Heart left ventricle (tissue), 16 donors: ENCODE measurements around the gene COL19A1. TPM values are rescaled to one million over a fixed set of nuclear protein-coding genes. Genes with fewer than 3 reads are reported as not detected.

Experiments used
- ATAC-seq, 4 donors: fragments of 200-7000 bp; cut with Tn5 transposase; one replicate each; pipeline ENCODE4 v1.9.1; 2020 to 2022; ENCODE audit warnings: moderate library complexity in 4 of 4, mild to moderate bottlenecking in 3 of 4, moderate number of reproducible peaks in 1 of 4
- DNase-seq, 5 donors: peaks; one replicate each; pipeline ENCODE4 v3.0.0-alpha.2; 2020
- H3K27ac ChIP-seq, 12 donors: fragments of 200-600 bp; sonication (generic) in 4 of 12; one replicate each; pipeline versions ENCODE4 v1.5.0 to v1.8.0; 2016 to 2022; ENCODE audit warnings: mild to moderate bottlenecking in 2 of 12
- H3K27me3 ChIP-seq, 9 donors: fragments of 200-600 bp; sonication (generic) in 2 of 9; one replicate each; pipeline versions ENCODE4 v1.5.1 to v1.8.0; 2016 to 2022; ENCODE audit warnings: mild to moderate bottlenecking in 3 of 9
- H3K36me3 ChIP-seq, 9 donors: fragments of 200-600 bp; sonication (generic) in 2 of 9; one replicate each; pipeline versions ENCODE4 v1.5.0 to v1.8.0; 2018 to 2022; ENCODE audit warnings: mild to moderate bottlenecking in 2 of 9
- H3K4me1 ChIP-seq, 12 donors: fragments of 200-600 bp; sonication (generic) in 4 of 12; one replicate each; pipeline versions ENCODE4 v1.5.0 to v1.8.0; 2016 to 2022; ENCODE audit warnings: mild to moderate bottlenecking in 3 of 12
- H3K4me3 ChIP-seq, 12 donors: fragments of 200-600 bp; sonication (generic) in 4 of 12; one replicate each; pipeline versions ENCODE4 v1.5.0 to v1.8.0; 2017 to 2022; ENCODE audit warnings: mild to moderate bottlenecking in 9 of 12, moderate library complexity in 4 of 12
- H3K9me3 ChIP-seq, 12 donors: fragments of 200-600 bp; sonication (generic) in 4 of 12; one replicate each; pipeline versions ENCODE4 v1.5.0 to v1.8.0; 2016 to 2022; ENCODE audit warnings: mild to moderate bottlenecking in 1 of 12
- POLR2A ChIP-seq, 2 donors: fragments of 450-650 bp; IDR thresholded peaks; one replicate each; pipeline ENCODE4 v1.6.1; 2017; ENCODE audit warnings: antibody characterized with exemption in 2 of 2, mild to moderate bottlenecking in 2 of 2, moderate library complexity in 2 of 2
- WGBS, 4 donors: extraction: QIAGEN DNeasy Blood & Tissue Kit in 2 of 4; methylation state at CpG; one replicate each; pipeline versions ENCODE4 v1.1.5 to v1.1.7; 2013 to 2018; 5-methylcytosine and 5-hydroxymethylcytosine counted together
- intact Hi-C, 10 donors: fragments of 100-400 bp; cut with DNase I; formaldehyde crosslinking; loops; one replicate each; pipeline versions ENCODE4 v1.11.1 to v1.14.2; 2022
- polyA plus RNA-seq, 2 donors: library from polyadenylated mRNA; stranded (reverse); fragments of 200-250 nt; gene quantifications; one replicate each; pipeline ENCODE4 v1.2.3, GENCODE V29; 2013
- total RNA-seq, 9 donors: library from RNA; depleted of rRNA in 2 of 9; stranded (reverse); fragments of >200 nt in 2 of 9; fragmentation: NEBNext Ultra II Directional in 3 of 9; extraction: Animal tissue kit (Norgen Biotek cat#: 25700) in 3 of 9; gene quantifications; one replicate each; pipeline versions ENCODE4 v1.1.0 to v1.2.4, GENCODE V29; 2016 to 2023
- TF ChIP-seq, protein P1 (sequence below), 12 donors: fragments of 200-600 bp; sonication (generic) in 4 of 12; IDR thresholded peaks; one replicate each; pipeline versions ENCODE4 v1.5.0 to v1.8.0; 2018 to 2022; ENCODE audit warnings: antibody characterized with exemption in 12 of 12, mild to moderate bottlenecking in 5 of 12
- donor health status: ischemic (EF 13 %, LVEDD 7.1; RV severe dilation, severe dysfunction).
- donor health status: healthy with polysubstance abuse.
- donor health status: DM: no; HTN: yes; CAD: no.
- donor health status: DM: no; HTN: no; CAD: no.
- donor health status: ischemic (EF 25% LVEDD 6.9; RV normal size, moderate dysfunction).
- donor health status: ischemic (EF 25% LVEDD 5.7; RV mildly dilated, moderate dysfunction).
- donor health status: healthy.
- donor health status: DM: yes; HTN: yes; CAD: no.
- donor health status: ischemic (EF 35%, LVEDD 5.7; RV mildly dilated, moderate dysfunction).
- donor health status: nonischemic (EF 11% LVEDD 7.7; RV severe dilation, severe dysfunction).
- donor health status: DM: yes; HTN: yes; CAD: no.
- donor health status: PGD.
- donor health status: ischemic (EF 29% LVEDD 5.4; RV normal size, mild dysfunction).
- donor health status: nonischemic (EF 23%, LVEDD 6.1; RV moderate dilation, normal function).

The COL19A1 gene
- total and polyA plus RNA-seq, 11 donors = 0.69 to 4.6 (median 1.6) TPM

DNA sequence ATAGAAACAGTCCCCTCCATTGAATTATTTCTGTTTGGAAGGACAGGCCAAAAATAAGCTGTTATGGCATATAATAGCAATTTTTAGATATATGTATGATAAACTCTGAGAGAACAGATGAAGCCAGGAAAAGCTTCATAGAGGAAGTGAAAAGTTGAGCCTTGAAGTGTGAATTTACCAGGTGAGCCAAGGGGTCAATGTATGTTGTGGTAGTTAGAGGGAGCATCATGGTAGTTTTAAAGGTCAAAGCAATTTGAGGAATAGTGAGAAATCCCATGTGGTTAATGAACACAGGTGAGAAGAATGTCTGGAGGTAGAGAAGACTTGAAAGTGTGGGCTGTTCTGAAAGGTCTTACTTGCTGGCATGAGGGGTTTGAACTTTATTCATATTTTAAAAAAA, 47.0 kb downstream of the COL19A1 start:
- no peak for ATAC-seq
- H3K27me3 ChIP-seq = no peaks in the 10 kb centered on the region

DNA sequence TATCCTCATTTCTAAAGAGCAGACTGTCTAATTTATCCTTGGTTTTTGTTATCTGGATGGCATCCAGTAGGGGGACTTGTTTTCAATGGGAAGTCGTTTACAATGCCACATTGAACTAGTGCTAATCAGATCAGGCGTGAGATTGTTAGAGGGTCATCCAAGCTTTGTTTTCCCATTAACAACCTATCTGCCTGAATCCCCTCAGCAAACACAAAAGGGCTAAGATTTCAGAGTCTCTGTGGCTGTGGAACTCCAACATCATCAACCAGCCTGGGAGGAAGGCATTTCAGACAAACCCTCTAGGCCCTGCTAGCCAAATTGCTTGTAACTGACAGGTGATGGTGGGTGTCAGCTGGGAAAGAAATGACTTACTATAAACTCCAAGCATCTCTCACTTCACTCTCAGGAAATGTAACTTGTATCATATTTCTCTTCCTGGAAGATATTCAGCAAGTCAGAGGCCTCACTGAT, 47.7 kb downstream of the COL19A1 start:
- no peak for TF ChIP-seq POLR2A (IDR thresholded peaks at IDR 0.05)
- TF ChIP-seq, protein P1, sequence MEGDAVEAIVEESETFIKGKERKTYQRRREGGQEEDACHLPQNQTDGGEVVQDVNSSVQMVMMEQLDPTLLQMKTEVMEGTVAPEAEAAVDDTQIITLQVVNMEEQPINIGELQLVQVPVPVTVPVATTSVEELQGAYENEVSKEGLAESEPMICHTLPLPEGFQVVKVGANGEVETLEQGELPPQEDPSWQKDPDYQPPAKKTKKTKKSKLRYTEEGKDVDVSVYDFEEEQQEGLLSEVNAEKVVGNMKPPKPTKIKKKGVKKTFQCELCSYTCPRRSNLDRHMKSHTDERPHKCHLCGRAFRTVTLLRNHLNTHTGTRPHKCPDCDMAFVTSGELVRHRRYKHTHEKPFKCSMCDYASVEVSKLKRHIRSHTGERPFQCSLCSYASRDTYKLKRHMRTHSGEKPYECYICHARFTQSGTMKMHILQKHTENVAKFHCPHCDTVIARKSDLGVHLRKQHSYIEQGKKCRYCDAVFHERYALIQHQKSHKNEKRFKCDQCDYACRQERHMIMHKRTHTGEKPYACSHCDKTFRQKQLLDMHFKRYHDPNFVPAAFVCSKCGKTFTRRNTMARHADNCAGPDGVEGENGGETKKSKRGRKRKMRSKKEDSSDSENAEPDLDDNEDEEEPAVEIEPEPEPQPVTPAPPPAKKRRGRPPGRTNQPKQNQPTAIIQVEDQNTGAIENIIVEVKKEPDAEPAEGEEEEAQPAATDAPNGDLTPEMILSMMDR (IDR thresholded peaks at IDR 0.05) = no peak
- WGBS, 4 donors = 35 to 54% (median 50%) methylated on average over 2 of the region's 2 CpGs
- intact Hi-C loops = no loop called here
- Histone ChIP-seq H3K9me3 (no peaks in the 10 kb centered on the region), H3K27ac (no peak overlapping the region), H3K36me3 (no peaks in the 10 kb centered on the region), H3K4me3 (no peak overlapping the region), H3K27me3 (no peaks in the 10 kb centered on the region), H3K4me1 (peaks cover 0 to 4% (median 0%) of the 10 kb centered on the region in 12 donors)
- ATAC-seq = no peak
- no peak for DNase-seq

More for the DNA sequence above, 47.0 kb downstream of the COL19A1 start:
- no peak overlapping the region for H3K4me3 ChIP-seq
- intact Hi-C loops = no loop called here
- TF ChIP-seq POLR2A (IDR thresholded peaks at IDR 0.05) = no peak
- TF ChIP-seq, protein P1 (IDR thresholded peaks at IDR 0.05) = no peak
- no peaks in the 10 kb centered on the region for H3K36me3 ChIP-seq
- no peaks in the 10 kb centered on the region for H3K9me3 ChIP-seq
- H3K4me1 ChIP-seq = peaks cover 0 to 4% (median 0%) of the 10 kb centered on the region in 12 donors
- H3K27ac ChIP-seq = no peak overlapping the region
- DNase-seq = no peak

DNA sequence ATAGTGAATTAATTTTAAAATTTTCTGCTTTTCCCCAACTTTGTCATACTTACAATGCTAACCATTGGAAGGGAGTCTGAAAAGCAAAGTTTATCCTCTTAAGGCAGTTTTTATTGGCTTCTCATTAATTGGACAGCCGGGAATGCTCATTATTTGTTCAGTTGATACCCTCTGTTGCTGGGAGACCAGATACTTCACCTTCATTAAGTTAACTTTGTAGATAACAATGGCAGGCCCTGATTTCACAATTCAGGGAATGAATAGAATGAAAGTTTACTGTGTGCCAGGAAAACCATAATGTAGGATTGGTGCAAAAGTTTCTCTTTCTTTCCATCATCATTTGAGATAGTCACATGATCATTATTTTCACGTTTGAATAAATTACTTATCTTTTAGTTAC, 49.0 kb downstream of the COL19A1 start:
- Histone ChIP-seq H3K27me3 (no peaks in the 10 kb centered on the region), H3K36me3 (no peaks in the 10 kb centered on the region), H3K4me1 (peaks cover 0 to 4% (median 0%) of the 10 kb centered on the region in 12 donors), H3K4me3 (no peak overlapping the region), H3K27ac (no peak overlapping the region), H3K9me3 (no peaks in the 10 kb centered on the region)
- TF ChIP-seq, protein P1 (IDR thresholded peaks at IDR 0.05) = no peak
- no peak for TF ChIP-seq POLR2A (IDR thresholded peaks at IDR 0.05)
- 43 to 53% (median 49%) methylated on average over 2 of the region's 2 CpGs for whole genome bisulfite sequencing, 4 donors
- intact Hi-C loops = no loop called here
- ATAC-seq (no peak), DNase-seq (no peak)

DNA sequence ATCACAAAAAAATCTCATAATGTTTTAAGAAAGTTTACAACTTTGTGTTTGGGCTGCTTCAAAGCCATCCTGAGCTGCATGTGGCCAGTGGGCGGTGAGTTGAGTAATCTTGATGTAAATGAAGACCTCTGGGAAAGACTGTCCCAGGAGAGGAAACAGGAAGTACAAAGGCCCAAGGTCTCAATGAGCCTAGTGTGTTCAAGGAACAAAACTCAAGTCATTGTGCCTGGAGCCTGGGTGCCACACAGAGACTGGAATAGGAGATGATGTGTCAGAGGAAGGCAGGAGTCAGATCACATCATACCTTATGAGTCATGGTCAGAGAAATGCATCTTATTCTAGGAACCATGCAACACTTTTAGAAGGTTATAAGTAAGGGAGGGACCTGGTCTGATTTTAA, 51.5 kb downstream of the COL19A1 start:
- DNase-seq (no peak), ATAC-seq (no peak)
- no peak overlapping the region for H3K27ac ChIP-seq
- peaks cover 0 to 4% (median 0%) of the 10 kb centered on the region in 12 donors for H3K4me1 ChIP-seq
- no peaks in the 10 kb centered on the region for H3K27me3 ChIP-seq
- TF ChIP-seq, protein P1 (IDR thresholded peaks at IDR 0.05) = no peak
- TF ChIP-seq POLR2A (IDR thresholded peaks at IDR 0.05) = no peak
- H3K4me3 ChIP-seq = no peak overlapping the region
- intact Hi-C loops = no loop called here
- H3K9me3 ChIP-seq = no peaks in the 10 kb centered on the region
- H3K36me3 ChIP-seq = no peaks in the 10 kb centered on the region
- WGBS, 4 donors = 73 to 85% (median 80%) methylated on average over 1 of the region's 1 CpG
